WTC11 (cell line): ENCODE data around the gene SIRPD. TPM values are rescaled to one million over a fixed set of nuclear protein-coding genes. Genes with fewer than 3 reads are reported as not detected.
"Not testable (repeated sequence)": the region's sequence is repeated elsewhere in the genome, so short reads cannot be mapped to it uniquely, and the experiment has no call there.

Source experiments
- ATAC-seq: fragments of 200-7000 bp; cut with Tn5 transposase; 2 replicates; pipeline ENCODE4 v1.10.0; 2021; ENCODE audit warnings: mild to moderate bottlenecking, moderate library complexity
- CTCF ChIA-PET: fragments of 300-600 bp; sonication (Branson Sonifier 250); formaldehyde crosslinking; loops from one replicate; lab custom pipeline; 2021; ENCODE audit warnings: antibody characterized with exemption; lab: Charles Lee
- POLR2A ChIA-PET: fragments of 350-600 bp; sonication (Branson Sonifier 250); formaldehyde crosslinking; loops from one replicate; lab custom pipeline; 2021; ENCODE audit warnings: antibody characterized with exemption; lab: Charles Lee
- DNase-seq: peaks from one replicate; pipeline ENCODE4 v3.0.0; 2021; ENCODE audit warnings: low spot score
- H3K27ac Mint-ChIP-seq: 2 replicates; pipeline ENCODE4 v1.8.0; 2021; ENCODE audit warnings: mixed read lengths
- H3K27me3 Mint-ChIP-seq: 2 replicates; pipeline ENCODE4 v1.8.0; 2021; ENCODE audit warnings: low read depth, mild to moderate bottlenecking, moderate library complexity, mixed read lengths
- H3K36me3 Mint-ChIP-seq: 2 replicates; pipeline ENCODE4 v1.8.0; 2021; ENCODE audit warnings: mixed read lengths
- H3K4me1 Mint-ChIP-seq: 2 replicates; pipeline ENCODE4 v1.8.0; 2022; ENCODE audit warnings: mixed read lengths
- H3K4me3 Mint-ChIP-seq: 2 replicates; pipeline ENCODE4 v1.8.0; 2021; ENCODE audit warnings: mild to moderate bottlenecking, moderate library complexity, mixed read lengths
- H3K9me3 Mint-ChIP-seq: 2 replicates; pipeline ENCODE4 v1.8.0; 2021; ENCODE audit warnings: mixed read lengths
- ZBTB43 ChIP-seq: sonication (generic); formaldehyde crosslinking; IDR thresholded peaks from 2 replicates; pipeline ENCODE4 v1.8.1; 2023; ENCODE audit warnings: mild to moderate bottlenecking, missing genetic modification reagents
- total RNA-seq: library from RNA; stranded (reverse); gene quantifications from 3 replicates; pipeline ENCODE4 v1.2.3, GENCODE V29; 2021
- TF ChIP-seq, protein P1 (sequence below): sonication (generic); formaldehyde crosslinking; IDR thresholded peaks from 2 replicates; pipeline ENCODE4 v1.8.1; 2023; ENCODE audit warnings: mild to moderate bottlenecking, missing genetic modification reagents, moderate library complexity
- TF ChIP-seq, protein P2 (sequence below): fragments of 200-600 bp; IDR thresholded peaks from 2 replicates; pipeline ENCODE4 v1.8.0; 2022; ENCODE audit warnings: antibody characterized with exemption
- TF ChIP-seq, protein P3 (sequence below): sonication (generic); formaldehyde crosslinking; IDR thresholded peaks from 2 replicates; pipeline ENCODE4 v1.8.1; 2023; ENCODE audit warnings: mild to moderate bottlenecking, missing genetic modification reagents, moderate library complexity
- TF ChIP-seq, protein P4 (sequence below): sonication (generic); formaldehyde crosslinking; IDR thresholded peaks from 2 replicates; pipeline ENCODE4 v1.8.0; 2022; ENCODE audit warnings: mild to moderate bottlenecking, missing genetic modification reagents
- TF ChIP-seq, protein P5 (sequence below): sonication (generic); formaldehyde crosslinking; IDR thresholded peaks from 2 replicates; pipeline ENCODE4 v1.8.0; 2022; ENCODE audit warnings: mild to moderate bottlenecking, missing genetic modification reagents

SIRPD gene
- total RNA-seq, 1 experiment from 2014 or later, result not detected

- POLR2A ChIA-PET, result no interaction called here
- Mint-ChIP-seq H3K36me3 (peaks cover 8% of the 10 kb centered on the region), H3K9me3 (peaks cover 16% of the 10 kb centered on the region), H3K4me3 (no peak overlapping the region), H3K27ac (no peak overlapping the region), H3K4me1 (peaks cover 18% of the 10 kb centered on the region), H3K27me3 (peaks cover 33% of the 10 kb centered on the region)
- TF ChIP-seq, protein P1, sequence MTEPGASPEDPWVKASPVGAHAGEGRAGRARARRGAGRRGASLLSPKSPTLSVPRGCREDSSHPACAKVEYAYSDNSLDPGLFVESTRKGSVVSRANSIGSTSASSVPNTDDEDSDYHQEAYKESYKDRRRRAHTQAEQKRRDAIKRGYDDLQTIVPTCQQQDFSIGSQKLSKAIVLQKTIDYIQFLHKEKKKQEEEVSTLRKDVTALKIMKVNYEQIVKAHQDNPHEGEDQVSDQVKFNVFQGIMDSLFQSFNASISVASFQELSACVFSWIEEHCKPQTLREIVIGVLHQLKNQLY, result no peak
- TF ChIP-seq, protein P2, sequence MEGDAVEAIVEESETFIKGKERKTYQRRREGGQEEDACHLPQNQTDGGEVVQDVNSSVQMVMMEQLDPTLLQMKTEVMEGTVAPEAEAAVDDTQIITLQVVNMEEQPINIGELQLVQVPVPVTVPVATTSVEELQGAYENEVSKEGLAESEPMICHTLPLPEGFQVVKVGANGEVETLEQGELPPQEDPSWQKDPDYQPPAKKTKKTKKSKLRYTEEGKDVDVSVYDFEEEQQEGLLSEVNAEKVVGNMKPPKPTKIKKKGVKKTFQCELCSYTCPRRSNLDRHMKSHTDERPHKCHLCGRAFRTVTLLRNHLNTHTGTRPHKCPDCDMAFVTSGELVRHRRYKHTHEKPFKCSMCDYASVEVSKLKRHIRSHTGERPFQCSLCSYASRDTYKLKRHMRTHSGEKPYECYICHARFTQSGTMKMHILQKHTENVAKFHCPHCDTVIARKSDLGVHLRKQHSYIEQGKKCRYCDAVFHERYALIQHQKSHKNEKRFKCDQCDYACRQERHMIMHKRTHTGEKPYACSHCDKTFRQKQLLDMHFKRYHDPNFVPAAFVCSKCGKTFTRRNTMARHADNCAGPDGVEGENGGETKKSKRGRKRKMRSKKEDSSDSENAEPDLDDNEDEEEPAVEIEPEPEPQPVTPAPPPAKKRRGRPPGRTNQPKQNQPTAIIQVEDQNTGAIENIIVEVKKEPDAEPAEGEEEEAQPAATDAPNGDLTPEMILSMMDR, result peak; percentile 53
- ATAC-seq (peak; percentile 92), DNase-seq (peak; percentile 81)
- CTCF ChIA-PET, result interaction anchor here (0.5 to 3.2 kb wide), 69 partner anchors 8 to 497 kb away, joined by 3 to 38 read pairs (median 4); partner anchors contain the start of genes NSFL1C, SDCBP2, SIRPB2 and SNPH
Measured at GRCh38 chr20:1503564-1504227, 53.8 kb downstream of the SIRPD start.

GRCh38 chr20:1500496-1500895 is 57.0 kb downstream of the SIRPD start:
- H3K27ac Mint-ChIP-seq, result 0 out of 2 replicates have a peak overlapping the region, but pooled peaks have one; percentile 78
- H3K4me1 Mint-ChIP-seq, result peaks cover 18% of the 10 kb centered on the region
- DNase-seq (no peak), ATAC-seq (peak; percentile 80)
- ChIA-PET POLR2A (interaction anchor here (1.2 kb wide), 1 partner anchor 33 kb away, joined by 3 read pairs; no protein-coding TSS in a partner anchor), CTCF (interaction anchor here (0.7 to 1.6 kb wide), 6 partner anchors 9 to 277 kb away, joined by 3 to 13 read pairs (median 4); partner anchors contain the start of gene NSFL1C)
- H3K9me3 Mint-ChIP-seq, result peaks cover 29% of the 10 kb centered on the region
- H3K36me3 Mint-ChIP-seq, result peaks cover 8% of the 10 kb centered on the region
- peaks cover 47% of the 10 kb centered on the region for H3K27me3 Mint-ChIP-seq
- no peak overlapping the region for H3K4me3 Mint-ChIP-seq
- TF ChIP-seq, protein P3, sequence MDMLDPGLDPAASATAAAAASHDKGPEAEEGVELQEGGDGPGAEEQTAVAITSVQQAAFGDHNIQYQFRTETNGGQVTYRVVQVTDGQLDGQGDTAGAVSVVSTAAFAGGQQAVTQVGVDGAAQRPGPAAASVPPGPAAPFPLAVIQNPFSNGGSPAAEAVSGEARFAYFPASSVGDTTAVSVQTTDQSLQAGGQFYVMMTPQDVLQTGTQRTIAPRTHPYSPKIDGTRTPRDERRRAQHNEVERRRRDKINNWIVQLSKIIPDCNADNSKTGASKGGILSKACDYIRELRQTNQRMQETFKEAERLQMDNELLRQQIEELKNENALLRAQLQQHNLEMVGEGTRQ (CRISPR knock-in tag), result peak; percentile 21; the same call in 1 of the 2 replicates
- TF ChIP-seq, protein P4, sequence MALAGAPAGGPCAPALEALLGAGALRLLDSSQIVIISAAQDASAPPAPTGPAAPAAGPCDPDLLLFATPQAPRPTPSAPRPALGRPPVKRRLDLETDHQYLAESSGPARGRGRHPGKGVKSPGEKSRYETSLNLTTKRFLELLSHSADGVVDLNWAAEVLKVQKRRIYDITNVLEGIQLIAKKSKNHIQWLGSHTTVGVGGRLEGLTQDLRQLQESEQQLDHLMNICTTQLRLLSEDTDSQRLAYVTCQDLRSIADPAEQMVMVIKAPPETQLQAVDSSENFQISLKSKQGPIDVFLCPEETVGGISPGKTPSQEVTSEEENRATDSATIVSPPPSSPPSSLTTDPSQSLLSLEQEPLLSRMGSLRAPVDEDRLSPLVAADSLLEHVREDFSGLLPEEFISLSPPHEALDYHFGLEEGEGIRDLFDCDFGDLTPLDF (CRISPR knock-in tag), result no peak

DNA sequence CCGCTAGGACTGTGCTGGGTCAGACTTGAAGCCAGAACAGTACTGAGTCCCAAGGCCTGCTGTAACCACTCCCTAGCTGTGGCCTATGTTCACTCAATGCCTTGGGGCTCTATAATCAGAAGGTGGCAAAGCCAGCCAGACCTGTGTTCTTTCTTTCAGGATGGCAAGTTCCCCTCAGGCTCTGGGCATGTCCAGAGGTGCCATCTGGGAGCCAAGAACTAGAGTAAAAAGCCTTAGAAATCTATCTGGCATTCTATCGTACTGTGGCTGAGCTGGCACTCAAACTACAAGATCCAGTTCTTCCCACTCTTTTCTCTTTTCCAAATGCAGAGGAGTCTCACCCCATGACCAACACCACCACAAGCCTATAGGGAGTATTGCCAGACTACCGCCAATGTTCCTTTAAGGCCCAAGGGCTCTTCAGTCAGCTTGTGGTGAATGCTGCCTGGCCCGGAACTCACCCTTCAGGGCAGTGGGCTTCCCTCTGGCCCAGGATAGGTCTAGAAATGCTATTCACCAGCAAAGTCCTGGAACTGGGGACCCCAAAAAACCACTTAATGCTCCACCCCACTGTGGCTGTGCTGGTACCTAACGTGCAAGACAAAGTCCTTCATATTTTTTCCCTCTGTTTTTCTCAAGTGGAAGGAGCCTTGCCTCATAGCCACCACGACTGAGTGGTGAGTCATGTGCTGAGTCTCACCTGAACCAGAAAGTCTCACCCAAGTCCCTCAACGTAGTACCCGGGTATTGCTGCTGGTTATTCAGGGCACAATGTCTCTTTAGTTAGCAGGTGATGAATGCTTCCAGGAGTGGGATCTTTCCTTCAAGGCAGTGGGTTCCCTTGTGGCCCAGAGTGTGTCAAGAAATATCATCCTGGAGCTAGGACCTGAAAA is 57.7 kb downstream of the SIRPD start:
- ATAC-seq (no peak), DNase-seq (no peak)

GRCh38 chr20:1497371-1497770 is 60.1 kb downstream of the SIRPD start:
- peaks cover 27% of the 10 kb centered on the region for H3K9me3 Mint-ChIP-seq
- H3K4me1 Mint-ChIP-seq, result peaks cover 18% of the 10 kb centered on the region
- ATAC-seq, H3K4me3 Mint-ChIP-seq, DNase-seq, POLR2A ChIA-PET, H3K27ac Mint-ChIP-seq, H3K36me3 Mint-ChIP-seq: not testable (repeated sequence)
- CTCF ChIA-PET, result interaction anchor here (0.7 kb wide), 1 partner anchor 36 kb away, joined by 3 read pairs; no protein-coding TSS in a partner anchor
- H3K27me3 Mint-ChIP-seq, result peaks cover 59% of the 10 kb centered on the region

More for the DNA sequence above, 57.7 kb downstream of the SIRPD start:
- Mint-ChIP-seq H3K9me3 (peaks cover 29% of the 10 kb centered on the region), H3K36me3 (peaks cover 8% of the 10 kb centered on the region), H3K27me3 (peaks cover 54% of the 10 kb centered on the region), H3K4me1 (peaks cover 18% of the 10 kb centered on the region), H3K4me3 (no peak overlapping the region), H3K27ac (peak overlapping the region; percentile 78)
- ChIA-PET CTCF (interaction anchor here (0.7 to 1.6 kb wide), 5 partner anchors 10 to 277 kb away, joined by 3 to 13 read pairs (median 5); partner anchors contain the start of gene NSFL1C), POLR2A (interaction anchor here (0.6 to 1.2 kb wide), 2 partner anchors 32 to 327 kb away, joined by 3 to 7 read pairs; no protein-coding TSS in a partner anchor)
- no peak for TF ChIP-seq ZBTB43 (CRISPR knock-in tag)
- TF ChIP-seq, protein P5, sequence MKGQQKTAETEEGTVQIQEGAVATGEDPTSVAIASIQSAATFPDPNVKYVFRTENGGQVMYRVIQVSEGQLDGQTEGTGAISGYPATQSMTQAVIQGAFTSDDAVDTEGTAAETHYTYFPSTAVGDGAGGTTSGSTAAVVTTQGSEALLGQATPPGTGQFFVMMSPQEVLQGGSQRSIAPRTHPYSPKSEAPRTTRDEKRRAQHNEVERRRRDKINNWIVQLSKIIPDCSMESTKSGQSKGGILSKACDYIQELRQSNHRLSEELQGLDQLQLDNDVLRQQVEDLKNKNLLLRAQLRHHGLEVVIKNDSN (CRISPR knock-in tag), result 0 out of 2 replicates have a peak, but pooled peaks have one; percentile 19
